GM12872 (cell line): ENCODE measurements around the gene TGFBI.

Experiments used
- TF ChIP-seq, protein P1 (sequence below): IDR thresholded peaks from 3 replicates; pipeline ENCODE4 v1.5.1; 2011; ENCODE audit warnings: low read depth, mild to moderate bottlenecking, low read length, moderate library complexity; ENCODE audit not compliant: insufficient read depth

Gene TGFBI

DNA sequence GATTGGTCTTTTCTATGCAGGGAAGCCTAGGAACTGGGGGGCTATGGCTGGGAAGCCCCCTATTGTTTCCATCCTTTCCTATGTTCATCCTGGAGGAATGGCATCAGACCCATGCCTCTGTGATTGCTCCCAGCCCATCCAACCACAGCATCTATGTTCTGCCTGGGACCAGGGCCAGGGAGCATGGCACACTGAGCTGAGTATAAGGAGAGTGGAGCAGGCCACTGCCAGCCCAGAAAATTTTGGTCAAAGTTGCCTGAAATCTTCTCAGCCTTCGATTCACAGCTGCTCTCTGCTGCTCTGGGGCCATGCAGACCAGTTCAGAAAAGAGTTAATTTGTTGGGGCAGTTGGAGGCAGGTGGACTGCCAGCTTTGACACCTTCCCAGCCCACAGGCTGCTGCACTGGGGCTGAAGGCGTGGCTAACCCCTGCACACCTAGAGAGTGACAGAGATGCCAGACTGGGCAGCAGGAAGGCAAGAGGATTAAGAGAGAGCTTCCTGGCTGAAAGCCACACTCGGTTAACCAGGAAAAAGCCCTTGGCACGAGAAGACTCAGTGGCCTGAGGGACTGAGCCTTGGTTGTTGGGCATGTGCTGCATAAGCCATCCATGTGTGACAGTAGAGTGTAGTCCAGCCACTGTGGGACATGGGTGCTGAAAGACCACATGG lies 12.1 kb downstream of the TGFBI start:
- TF ChIP-seq, protein P1, sequence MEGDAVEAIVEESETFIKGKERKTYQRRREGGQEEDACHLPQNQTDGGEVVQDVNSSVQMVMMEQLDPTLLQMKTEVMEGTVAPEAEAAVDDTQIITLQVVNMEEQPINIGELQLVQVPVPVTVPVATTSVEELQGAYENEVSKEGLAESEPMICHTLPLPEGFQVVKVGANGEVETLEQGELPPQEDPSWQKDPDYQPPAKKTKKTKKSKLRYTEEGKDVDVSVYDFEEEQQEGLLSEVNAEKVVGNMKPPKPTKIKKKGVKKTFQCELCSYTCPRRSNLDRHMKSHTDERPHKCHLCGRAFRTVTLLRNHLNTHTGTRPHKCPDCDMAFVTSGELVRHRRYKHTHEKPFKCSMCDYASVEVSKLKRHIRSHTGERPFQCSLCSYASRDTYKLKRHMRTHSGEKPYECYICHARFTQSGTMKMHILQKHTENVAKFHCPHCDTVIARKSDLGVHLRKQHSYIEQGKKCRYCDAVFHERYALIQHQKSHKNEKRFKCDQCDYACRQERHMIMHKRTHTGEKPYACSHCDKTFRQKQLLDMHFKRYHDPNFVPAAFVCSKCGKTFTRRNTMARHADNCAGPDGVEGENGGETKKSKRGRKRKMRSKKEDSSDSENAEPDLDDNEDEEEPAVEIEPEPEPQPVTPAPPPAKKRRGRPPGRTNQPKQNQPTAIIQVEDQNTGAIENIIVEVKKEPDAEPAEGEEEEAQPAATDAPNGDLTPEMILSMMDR, result no peak

DNA sequence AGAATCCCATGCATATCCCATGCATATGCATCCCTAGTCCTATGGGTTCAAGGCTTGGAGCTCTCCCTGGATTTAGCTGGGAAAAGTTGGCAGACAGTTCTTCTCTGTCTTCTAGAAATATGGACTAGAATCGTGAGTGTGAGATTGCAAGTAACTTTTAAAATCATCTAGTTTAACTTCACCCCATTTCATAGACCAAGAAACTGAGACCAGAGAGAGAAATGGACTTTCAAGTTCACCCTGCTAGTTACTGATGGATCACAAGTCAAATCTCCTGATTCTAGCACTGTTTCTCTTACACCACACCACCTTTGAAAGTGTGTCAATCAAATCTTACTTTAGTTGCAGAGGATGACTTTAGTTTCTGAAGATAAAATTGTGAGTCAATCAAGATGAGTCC lies 13.4 kb downstream of the TGFBI start:
- TF ChIP-seq, protein P1, result no peak

- TF ChIP-seq, protein P1, result no peak
These were observed 13.9 kb downstream of the TGFBI start for GRCh38 chr5:136042665-136043121.

GRCh38 chr5:136043551-136043950 lies 14.8 kb downstream of the TGFBI start:
- TF ChIP-seq, protein P1, result no peak

DNA sequence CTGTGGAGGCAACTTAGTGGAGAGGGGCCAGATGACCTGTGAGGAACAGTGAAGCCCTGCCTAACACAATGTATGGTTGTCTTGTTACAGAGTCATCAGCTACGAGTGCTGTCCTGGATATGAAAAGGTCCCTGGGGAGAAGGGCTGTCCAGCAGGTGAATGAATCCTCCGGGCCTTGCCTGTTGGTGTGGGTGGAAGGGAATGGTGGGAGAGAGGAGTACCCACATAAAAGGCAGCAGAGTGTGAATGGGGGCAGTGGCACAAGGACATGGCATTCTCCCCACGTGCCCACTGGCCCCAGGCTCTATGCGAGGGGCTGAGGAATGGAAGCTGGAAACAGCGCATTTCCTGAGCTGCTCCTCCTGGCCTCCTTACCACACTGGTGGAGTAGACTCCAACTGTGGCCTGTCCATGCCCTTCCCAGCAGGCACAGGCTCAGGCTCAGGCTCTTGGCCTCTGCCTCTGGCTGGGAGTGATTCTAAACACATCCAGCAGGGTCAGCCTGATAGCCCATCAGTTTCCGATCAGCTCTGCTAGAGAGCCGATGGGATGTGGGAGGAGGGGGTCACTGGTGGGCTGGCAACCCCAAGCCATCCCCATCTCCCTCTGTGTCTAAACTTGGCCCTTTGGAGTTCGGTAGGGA lies 15.3 kb downstream of the TGFBI start:
- TF ChIP-seq, protein P1, result no peak

GRCh38 chr5:136046246-136046645 lies 17.5 kb downstream of the TGFBI start:
- TF ChIP-seq, protein P1, result no peak

- TF ChIP-seq, protein P1, result no peak
These were observed 19.1 kb downstream of the TGFBI start for GRCh38 chr5:136047858-136048257.
